ENCODE results near the gene COBLL1. TPM values are rescaled to one million over a fixed set of nuclear protein-coding genes. Genes with fewer than 3 reads are reported as not detected.

Gene COBLL1
- total RNA-seq, 1 experiment from 2014 or later = 0.96 TPM

- no peak for DNase-seq (ENCODE audit: low read depth)
Measured at GRCh38 chr2:164818149-164819136, 23.2 kb downstream of the COBLL1 start.

- no peak for DNase-seq (ENCODE audit: low read depth)
Measured at GRCh38 chr2:164816900-164817299, 24.7 kb downstream of the COBLL1 start.

- no peak for DNase-seq (ENCODE audit: low read depth)
Measured at GRCh38 chr2:164816046-164816445, 25.6 kb downstream of the COBLL1 start.

GRCh38 chr2:164815071-164815793, 26.4 kb downstream of the COBLL1 start:
- no peak for DNase-seq (ENCODE audit: low read depth)

- DNase-seq (ENCODE audit: low read depth) = no peak
Measured at GRCh38 chr2:164813535-164813934, 28.1 kb downstream of the COBLL1 start.

GRCh38 chr2:164812378-164812777, 29.2 kb downstream of the COBLL1 start:
- DNase-seq (ENCODE audit: low read depth) = no peak

- DNase-seq (ENCODE audit: low read depth) = no peak
Measured at GRCh38 chr2:164811819-164812218, 29.8 kb downstream of the COBLL1 start.

- no peak for DNase-seq (ENCODE audit: low read depth)
Measured at GRCh38 chr2:164810843-164811242, 30.8 kb downstream of the COBLL1 start.

- DNase-seq (ENCODE audit: low read depth) = no peak
Measured at GRCh38 chr2:164808776-164809175, 32.8 kb downstream of the COBLL1 start.

- DNase-seq (ENCODE audit: low read depth) = no peak
Measured at GRCh38 chr2:164803776-164804466, 37.7 kb downstream of the COBLL1 start.

GRCh38 chr2:164802095-164802707, 39.4 kb downstream of the COBLL1 start:
- DNase-seq (ENCODE audit: low read depth) = no peak

- no peak for DNase-seq (ENCODE audit: low read depth)
Measured at GRCh38 chr2:164800572-164800971, 41.1 kb downstream of the COBLL1 start.

GRCh38 chr2:164797627-164798026, 44.0 kb downstream of the COBLL1 start:
- DNase-seq (ENCODE audit: low read depth) = no peak

GRCh38 chr2:164796999-164797398, 44.6 kb downstream of the COBLL1 start:
- DNase-seq (ENCODE audit: low read depth) = no peak

- no peak for DNase-seq (ENCODE audit: low read depth)
Measured at GRCh38 chr2:164794432-164795231, 47.0 kb downstream of the COBLL1 start.

GRCh38 chr2:164794016-164794415, 47.6 kb downstream of the COBLL1 start:
- DNase-seq (ENCODE audit: low read depth) = no peak

- no peak for DNase-seq (ENCODE audit: low read depth)
Measured at GRCh38 chr2:164793529-164793928, 48.1 kb downstream of the COBLL1 start.

GRCh38 chr2:164792316-164793170, 49.1 kb downstream of the COBLL1 start:
- no peak for DNase-seq (ENCODE audit: low read depth)

GRCh38 chr2:164789968-164790367, 51.7 kb downstream of the COBLL1 start:
- no peak for DNase-seq (ENCODE audit: low read depth)

- no peak for DNase-seq (ENCODE audit: low read depth)
Measured at GRCh38 chr2:164786787-164787186, 54.8 kb downstream of the COBLL1 start.

All from RPMI7951 (cell line).